CD4-positive, CD25-positive, alpha-beta regulatory T cell (primary cell): Measurements from ENCODE around the gene ADRA2C. TPM values are rescaled to one million over a fixed set of nuclear protein-coding genes. Genes with fewer than 3 reads are reported as not detected.

ENCODE experiments used
- ATAC-seq, 2 donors: fragments of 150-1000 bp; cut with Tn5 transposase; one replicate each; pipeline ENCODE4 v1.10.0; 2021; ENCODE audit warnings: low read depth in 2 of 2, moderate number of reproducible peaks in 2 of 2, moderate library complexity in 1 of 2
- DNase-seq, 3 donors: peaks; one replicate each; pipeline versions ENCODE4 v3.0.0 to v3.0.0-alpha.2; 2012 to 2022; ENCODE audit warnings: mixed read lengths in 1 of 3
- H3K27ac ChIP-seq: one replicate; pipeline ENCODE4 v1.7.0; 2013; ENCODE audit warnings: mild to moderate bottlenecking, low read length; ENCODE audit not compliant: insufficient read depth, poor library complexity, severe bottlenecking
- H3K27me3 ChIP-seq: one replicate; pipeline ENCODE4 v1.7.0; 2013; ENCODE audit warnings: low read length; ENCODE audit not compliant: control insufficient read depth, insufficient read depth
- H3K36me3 ChIP-seq: one replicate; pipeline ENCODE4 v1.7.0; 2013; ENCODE audit warnings: mild to moderate bottlenecking, low read length, moderate library complexity; ENCODE audit not compliant: control insufficient read depth, insufficient read depth
- H3K4me1 ChIP-seq: 2 replicates; pipeline ENCODE4 v1.7.0; 2013; ENCODE audit warnings: mild to moderate bottlenecking, low read length; ENCODE audit not compliant: insufficient read depth, control insufficient read depth, poor library complexity, severe bottlenecking
- H3K4me3 ChIP-seq: one replicate; pipeline ENCODE4 v1.7.0; 2013; ENCODE audit warnings: low read depth, mild to moderate bottlenecking, low read length, moderate library complexity
- H3K9me3 ChIP-seq, 2 experiments: 1 replicate in 1 of 2; 2 replicates in 1 of 2; pipeline ENCODE4 v1.7.0; 2013; ENCODE audit warnings: low read length in 2 of 2, mild to moderate bottlenecking in 1 of 2, moderate library complexity in 1 of 2; ENCODE audit not compliant: control insufficient read depth in 2 of 2
- H3K27ac Mint-ChIP-seq, 3 donors: one replicate each; pipeline ENCODE4 v1.8.0; 2020 to 2022; ENCODE audit warnings: mild to moderate bottlenecking in 3 of 3, mixed read lengths in 3 of 3, moderate library complexity in 2 of 3
- H3K27me3 Mint-ChIP-seq: one replicate; pipeline ENCODE4 v1.8.0; 2022; ENCODE audit warnings: mild to moderate bottlenecking, mixed read lengths
- H3K36me3 Mint-ChIP-seq: one replicate; pipeline ENCODE4 v1.8.0; 2020; ENCODE audit warnings: mixed read lengths
- H3K4me1 Mint-ChIP-seq, 4 donors: one replicate each; pipeline ENCODE4 v1.8.0; 2020 to 2022; ENCODE audit warnings: mixed read lengths in 4 of 4, mild to moderate bottlenecking in 1 of 4
- H3K4me3 Mint-ChIP-seq, 4 donors: one replicate each; pipeline ENCODE4 v1.8.0; 2020 to 2022; ENCODE audit warnings: mild to moderate bottlenecking in 4 of 4, mixed read lengths in 4 of 4, moderate library complexity in 3 of 4
- H3K9me3 Mint-ChIP-seq, 7 donors: one replicate each; pipeline ENCODE4 v1.8.0; 2020 to 2022; ENCODE audit warnings: mixed read lengths in 7 of 7, mild to moderate bottlenecking in 3 of 7, moderate library complexity in 2 of 7
- polyA plus RNA-seq, 4 donors: library from polyadenylated mRNA; unstranded; fragments of 300-500 nt; fragmentation: Illumina TruSeq; gene quantifications; one replicate each; pipeline ENCODE4 v1.2.3, GENCODE V29; 2021
- total RNA-seq: library from RNA; stranded (reverse); gene quantifications from one replicate; pipeline ENCODE4 v1.2.3, GENCODE V29; 2022

ADRA2C gene
- total and polyA plus RNA-seq, 5 donors from 2014 or later = not detected

DNA sequence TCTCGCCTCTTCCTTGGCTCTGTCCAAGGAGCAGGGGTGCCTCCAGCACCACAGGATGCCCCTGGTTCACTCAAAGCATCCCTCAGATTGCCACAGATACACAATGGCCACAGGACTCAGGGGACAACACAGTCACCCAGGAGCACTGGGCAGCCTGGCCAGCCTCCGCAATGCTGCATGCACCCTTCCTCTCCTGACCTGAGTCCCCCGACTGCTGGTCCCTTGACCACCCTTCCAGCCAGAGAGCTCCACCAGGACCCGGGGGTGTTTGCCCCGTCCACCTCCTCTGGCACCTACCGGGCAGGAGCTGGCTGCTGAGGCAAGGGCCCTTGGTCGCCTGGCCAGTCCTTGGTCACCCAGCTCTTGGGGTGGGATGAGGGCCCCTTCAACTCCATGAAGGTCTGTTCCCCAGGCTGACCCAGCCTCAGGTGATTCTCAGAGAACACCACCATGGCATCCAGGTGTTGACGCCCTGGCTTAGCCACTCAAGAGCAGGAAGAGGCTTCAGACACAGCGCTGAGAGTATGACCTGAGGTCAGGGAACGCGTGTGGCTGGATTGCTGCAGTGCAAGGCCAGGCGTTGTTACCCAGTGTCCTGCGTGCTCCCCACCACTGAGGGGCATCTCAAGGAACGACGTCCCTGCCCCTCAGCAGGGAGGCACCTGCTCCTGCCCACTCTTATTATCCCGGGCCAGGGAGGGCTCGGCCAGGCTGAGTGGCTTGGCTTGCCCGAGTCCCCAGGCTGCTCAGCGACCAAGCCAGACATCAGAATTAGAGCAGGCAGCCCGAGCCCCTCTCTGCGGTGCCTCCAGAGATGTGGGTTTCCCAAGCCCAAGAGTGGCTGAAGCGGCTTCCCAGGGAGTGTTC is 10.2 kb downstream of the ADRA2C start:
- Mint-ChIP-seq H3K9me3 (peaks cover 0 to 3% (median 0%) of the 10 kb centered on the region in 7 donors), H3K27me3 (peaks cover 3% of the 10 kb centered on the region), H3K36me3 (no peaks in the 10 kb centered on the region), H3K4me1 (no peaks in the 10 kb centered on the region), H3K27ac (no peak overlapping the region), H3K4me3 (no peak overlapping the region)
- no peaks in the 10 kb centered on the region for H3K36me3 ChIP-seq
- no peaks in the 10 kb centered on the region for H3K27me3 ChIP-seq
- no peaks in the 10 kb centered on the region for H3K4me1 ChIP-seq
- DNase-seq = no peak
- peaks cover 0 to 3% of the 10 kb centered on the region in 2 experiments for H3K9me3 ChIP-seq
- H3K27ac ChIP-seq = no peak overlapping the region
- ATAC-seq = no peak
- no peak overlapping the region for H3K4me3 ChIP-seq

GRCh38 chr4:3777033-3777390 is 10.8 kb downstream of the ADRA2C start:
- Histone ChIP-seq H3K27ac (no peak overlapping the region), H3K4me1 (no peaks in the 10 kb centered on the region), H3K4me3 (no peak overlapping the region), H3K27me3 (no peaks in the 10 kb centered on the region), H3K36me3 (no peaks in the 10 kb centered on the region), H3K9me3 (peaks cover 0 to 7% of the 10 kb centered on the region in 2 experiments)
- ATAC-seq (no peak), DNase-seq (no peak)
- Mint-ChIP-seq H3K9me3 (peaks cover 0 to 3% (median 0%) of the 10 kb centered on the region in 7 donors), H3K27me3 (no peaks in the 10 kb centered on the region), H3K4me3 (no peak overlapping the region), H3K27ac (no peak overlapping the region), H3K36me3 (no peaks in the 10 kb centered on the region), H3K4me1 (no peaks in the 10 kb centered on the region)

DNA sequence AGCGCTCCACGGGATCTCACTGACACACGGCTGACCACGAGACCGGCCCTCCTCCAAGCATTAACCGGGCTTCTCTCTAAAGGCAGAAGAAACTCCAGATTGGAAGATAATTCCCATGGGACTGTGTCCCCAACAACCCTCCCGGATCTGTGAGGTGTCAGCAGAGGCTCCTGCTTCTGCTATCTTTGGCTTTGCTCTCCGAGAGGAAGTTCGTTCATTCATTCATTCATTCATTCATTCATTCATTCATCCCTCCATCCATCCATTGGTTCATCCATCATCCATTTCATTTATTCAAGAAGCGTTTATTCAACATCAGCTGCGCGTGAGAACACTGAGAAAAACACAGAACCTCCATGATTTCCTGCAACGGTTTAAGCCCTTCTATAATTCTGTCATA is 11.5 kb downstream of the ADRA2C start:
- Mint-ChIP-seq H3K27ac (no peak overlapping the region), H3K4me1 (no peaks in the 10 kb centered on the region), H3K36me3 (no peaks in the 10 kb centered on the region), H3K27me3 (no peaks in the 10 kb centered on the region), H3K4me3 (no peak overlapping the region), H3K9me3 (peaks cover 0 to 3% (median 0%) of the 10 kb centered on the region in 7 donors)
- Histone ChIP-seq H3K27ac (no peak overlapping the region), H3K27me3 (no peaks in the 10 kb centered on the region), H3K9me3 (peaks cover 0 to 7% of the 10 kb centered on the region in 2 experiments), H3K4me1 (no peaks in the 10 kb centered on the region), H3K36me3 (no peaks in the 10 kb centered on the region), H3K4me3 (no peak overlapping the region)
- ATAC-seq (no peak), DNase-seq (no peak)

GRCh38 chr4:3779509-3779908 is 13.3 kb downstream of the ADRA2C start:
- Histone ChIP-seq H3K4me3 (no peak overlapping the region), H3K27ac (no peak overlapping the region), H3K36me3 (no peaks in the 10 kb centered on the region), H3K27me3 (no peaks in the 10 kb centered on the region), H3K4me1 (no peaks in the 10 kb centered on the region), H3K9me3 (peaks cover 0 to 7% of the 10 kb centered on the region in 2 experiments)
- Mint-ChIP-seq H3K9me3 (peaks cover 0 to 3% (median 0%) of the 10 kb centered on the region in 7 donors), H3K36me3 (no peaks in the 10 kb centered on the region), H3K4me1 (no peaks in the 10 kb centered on the region), H3K27me3 (no peaks in the 10 kb centered on the region), H3K27ac (no peak overlapping the region), H3K4me3 (no peak overlapping the region)
- ATAC-seq (no peak), DNase-seq (no peak)

GRCh38 chr4:3780347-3781171 is 14.4 kb downstream of the ADRA2C start:
- H3K27me3 Mint-ChIP-seq = no peaks in the 10 kb centered on the region
- H3K27ac Mint-ChIP-seq = no peak overlapping the region
- Histone ChIP-seq H3K27me3 (no peaks in the 10 kb centered on the region), H3K4me1 (no peaks in the 10 kb centered on the region), H3K27ac (no peak overlapping the region), H3K9me3 (peaks cover 0 to 7% of the 10 kb centered on the region in 2 experiments), H3K36me3 (no peaks in the 10 kb centered on the region), H3K4me3 (no peak overlapping the region)
- ATAC-seq (no peak), DNase-seq (no peak)
- H3K9me3 Mint-ChIP-seq = peaks cover 0 to 3% (median 0%) of the 10 kb centered on the region in 7 donors
- H3K36me3 Mint-ChIP-seq = no peaks in the 10 kb centered on the region
- H3K4me3 Mint-ChIP-seq = no peak overlapping the region
- no peaks in the 10 kb centered on the region for H3K4me1 Mint-ChIP-seq

- H3K9me3 Mint-ChIP-seq = peaks cover 0 to 3% (median 0%) of the 10 kb centered on the region in 7 donors
- H3K27ac Mint-ChIP-seq = no peak overlapping the region
- no peak overlapping the region for H3K27ac ChIP-seq
- H3K9me3 ChIP-seq = peaks cover 0 to 7% of the 10 kb centered on the region in 2 experiments
- no peaks in the 10 kb centered on the region for H3K4me1 ChIP-seq
- H3K36me3 ChIP-seq = no peaks in the 10 kb centered on the region
- H3K4me3 ChIP-seq = no peak overlapping the region
- no peaks in the 10 kb centered on the region for H3K4me1 Mint-ChIP-seq
- no peaks in the 10 kb centered on the region for H3K27me3 ChIP-seq
- ATAC-seq (no peak), DNase-seq (no peak)
- no peaks in the 10 kb centered on the region for H3K36me3 Mint-ChIP-seq
- no peak overlapping the region for H3K4me3 Mint-ChIP-seq
- H3K27me3 Mint-ChIP-seq = no peaks in the 10 kb centered on the region
Observed at GRCh38 chr4:3781193-3781886, 15.2 kb downstream of the ADRA2C start.

DNA sequence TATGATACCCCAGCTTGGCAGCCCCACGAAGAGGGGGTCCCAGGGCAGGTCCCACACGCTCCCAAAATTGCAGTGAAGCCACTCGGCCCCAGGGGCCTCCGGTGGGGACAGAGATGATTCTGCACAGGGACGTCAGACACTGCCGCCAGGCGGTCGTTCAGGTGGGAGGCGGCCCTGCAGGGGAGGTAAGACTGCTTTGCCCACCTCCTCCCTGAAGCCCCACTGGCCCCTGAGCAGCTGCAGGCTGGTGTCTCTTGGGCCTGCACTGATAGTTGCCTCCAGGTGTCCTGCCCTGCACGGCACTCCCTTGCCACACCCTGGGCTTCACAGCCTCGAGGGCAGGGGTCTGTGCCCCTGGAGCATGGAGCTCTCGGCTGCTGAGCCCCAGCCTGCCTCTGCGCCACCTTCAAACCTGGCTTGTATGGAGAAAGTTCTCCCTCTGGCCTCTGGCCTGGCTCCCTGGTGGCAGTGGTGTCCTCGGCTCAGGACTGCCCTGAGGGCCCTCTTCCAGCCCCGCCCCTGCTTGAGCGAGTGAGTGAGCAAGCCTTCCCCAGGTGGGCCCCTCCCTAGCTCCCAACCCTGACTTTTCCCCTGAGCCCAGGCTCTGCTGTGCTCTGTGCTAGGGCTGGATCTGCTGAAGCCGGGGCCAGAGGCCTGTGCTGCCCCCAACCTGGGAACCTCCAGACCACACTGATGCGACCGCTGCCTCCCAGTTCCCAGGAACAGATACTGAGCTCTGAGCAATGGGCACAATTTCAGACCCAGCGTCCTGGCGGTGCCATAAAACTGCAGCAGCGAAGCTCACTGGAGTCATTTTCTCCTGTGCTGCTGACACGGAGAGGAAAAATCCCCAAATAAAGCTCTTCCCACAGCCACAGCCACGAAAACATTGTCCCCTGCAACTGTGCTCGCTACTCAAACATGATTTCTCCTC is 16.1 kb downstream of the ADRA2C start:
- Histone ChIP-seq H3K27me3 (no peaks in the 10 kb centered on the region), H3K27ac (no peak overlapping the region), H3K4me1 (no peaks in the 10 kb centered on the region), H3K9me3 (peaks cover 0 to 7% of the 10 kb centered on the region in 2 experiments), H3K36me3 (no peaks in the 10 kb centered on the region), H3K4me3 (no peak overlapping the region)
- H3K27me3 Mint-ChIP-seq = no peaks in the 10 kb centered on the region
- no peak for ATAC-seq
- no peak overlapping the region for H3K27ac Mint-ChIP-seq
- no peak overlapping the region for H3K4me3 Mint-ChIP-seq
- H3K9me3 Mint-ChIP-seq = peaks cover 0 to 3% (median 0%) of the 10 kb centered on the region in 7 donors
- H3K36me3 Mint-ChIP-seq = no peaks in the 10 kb centered on the region
- H3K4me1 Mint-ChIP-seq = no peaks in the 10 kb centered on the region
- no peak for DNase-seq
